GM21723 (cell line): Measurements from ENCODE around the gene ADCY1.
A peak's percentile ranks its signal among the peaks of the same experiment; 100 is the strongest.

Source experiments
- ATAC-seq: cut with Tn5 transposase; IDR thresholded peaks from one replicate; pipeline ENCODE4 v1.9.1; 2021; ENCODE audit warnings: mild to moderate bottlenecking, moderate library complexity; ENCODE audit not compliant: unreplicated experiment

ADCY1 gene

DNA sequence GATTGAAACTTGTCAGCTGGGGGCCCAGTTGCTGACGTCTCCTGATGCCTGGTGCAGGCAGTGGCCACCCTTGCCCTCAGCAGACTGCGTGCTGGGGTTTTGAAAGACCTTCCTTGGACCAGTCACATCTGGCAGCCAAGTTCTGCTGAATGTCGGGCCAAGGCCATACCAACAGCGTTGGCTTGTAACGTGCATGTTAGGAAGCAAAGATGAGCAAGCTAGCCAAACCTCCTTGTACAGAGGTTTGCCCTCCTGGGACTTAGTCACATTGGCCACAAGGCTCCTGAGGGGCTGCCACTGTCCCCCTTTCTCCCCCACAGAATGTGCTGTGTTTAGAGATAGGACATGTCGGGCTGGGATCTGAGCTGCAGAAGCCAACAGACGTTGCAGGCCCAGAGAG is 49.0 kb downstream of the ADCY1 start:
- no peak for ATAC-seq

DNA sequence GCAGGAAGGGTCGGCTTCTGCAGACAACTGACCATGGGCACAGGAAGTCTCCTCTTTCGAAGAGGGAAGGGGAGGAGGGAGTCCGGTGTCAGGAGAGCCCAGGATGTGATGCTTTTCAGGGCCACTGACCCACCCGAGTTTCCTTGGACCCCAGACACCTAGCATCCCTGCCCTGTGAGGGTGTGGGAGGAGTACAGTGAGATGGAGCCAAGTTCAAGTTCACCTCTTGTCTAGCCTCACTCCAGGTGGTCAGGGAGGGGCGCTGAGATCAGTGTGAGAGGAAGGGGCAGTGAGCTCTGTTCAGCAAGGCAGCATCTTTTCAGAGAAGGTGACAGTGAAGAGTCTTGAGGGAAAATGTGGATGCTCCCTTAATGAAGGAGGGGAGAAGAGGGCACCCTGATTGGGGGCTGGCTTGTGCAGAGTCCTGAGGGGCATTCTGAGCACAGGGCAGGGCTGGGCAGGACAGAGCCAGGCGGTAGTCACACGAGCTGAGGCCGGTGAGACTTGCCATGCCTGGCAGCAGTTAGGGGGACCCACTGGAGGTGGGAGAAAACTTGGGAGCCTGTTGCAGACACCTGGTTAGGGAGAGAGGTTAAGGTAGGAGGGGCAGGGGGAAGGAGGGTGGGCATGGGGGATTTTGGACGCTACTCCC is 49.7 kb downstream of the ADCY1 start:
- no peak for ATAC-seq

DNA sequence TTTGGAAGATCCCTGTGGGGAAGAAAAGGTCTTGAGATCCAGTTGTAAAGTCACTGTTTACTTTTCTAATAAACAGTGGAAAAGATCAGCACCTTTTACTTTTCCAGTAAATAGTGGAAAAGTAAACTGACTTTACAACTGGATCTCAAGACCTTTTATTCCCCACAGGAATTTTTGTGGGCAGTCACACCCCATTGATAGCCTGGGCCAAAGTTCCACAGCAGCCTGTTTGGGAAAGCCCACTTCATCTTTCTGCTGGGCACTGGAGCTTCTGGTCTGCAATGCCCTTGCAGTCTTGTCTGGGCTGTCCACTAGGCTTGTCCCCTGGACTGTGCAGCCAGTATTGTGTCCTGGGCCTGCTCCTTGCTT is 50.2 kb downstream of the ADCY1 start:
- no peak for ATAC-seq

DNA sequence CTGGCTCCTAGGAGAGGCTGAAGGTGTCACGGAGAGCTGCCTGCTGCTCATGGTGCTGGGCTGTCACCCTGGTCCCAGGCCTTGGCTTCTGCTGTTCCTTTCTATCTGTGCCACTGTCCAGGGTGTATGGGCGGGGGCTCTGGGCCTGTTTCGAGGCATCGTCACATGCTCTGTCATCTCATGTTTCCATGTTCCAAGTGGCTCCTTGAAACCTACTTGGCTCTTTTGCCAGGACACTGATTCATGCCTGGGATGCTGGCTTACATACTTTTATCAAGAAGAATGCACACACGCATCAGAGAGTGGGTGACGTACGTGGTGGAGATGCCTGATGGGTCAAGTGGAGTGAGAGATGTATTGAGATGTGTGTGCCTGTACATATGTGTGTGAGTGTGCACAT is 50.9 kb downstream of the ADCY1 start:
- no peak for ATAC-seq

DNA sequence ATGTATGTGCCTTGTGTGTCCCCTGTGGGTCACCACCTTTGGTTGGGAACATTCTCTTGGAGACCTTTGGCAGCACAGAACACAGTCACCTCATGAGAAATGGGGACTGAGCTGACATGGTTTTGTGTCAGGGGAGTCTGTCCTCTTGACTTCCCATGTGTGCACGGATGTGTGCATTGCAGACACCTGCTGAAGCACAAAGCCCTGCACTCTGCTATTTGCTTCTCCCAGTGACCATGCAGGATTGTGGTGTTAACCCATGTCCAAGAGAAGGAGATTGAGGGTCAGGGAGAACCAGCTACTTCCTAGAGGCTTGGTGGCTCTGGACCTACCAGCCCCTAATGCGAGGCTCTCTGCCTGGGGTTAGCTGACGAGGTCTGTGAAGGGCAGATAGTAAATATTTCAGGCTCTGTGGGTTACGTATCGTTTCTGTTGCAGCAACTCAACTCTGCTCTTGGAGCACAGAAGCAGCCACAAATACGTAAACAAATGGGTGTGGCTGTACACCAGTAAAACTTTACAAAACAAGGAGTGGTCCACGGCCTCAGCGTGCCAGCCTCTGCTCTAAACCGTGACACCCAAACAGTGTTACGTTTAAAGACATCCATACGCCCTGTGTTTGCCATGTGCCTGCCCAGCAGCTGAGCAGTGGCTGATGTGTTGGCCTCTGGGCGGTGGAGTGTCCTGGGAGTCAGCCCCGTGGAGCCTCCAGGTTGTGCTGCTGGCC is 51.7 kb downstream of the ADCY1 start:
- ATAC-seq: no peak

DNA sequence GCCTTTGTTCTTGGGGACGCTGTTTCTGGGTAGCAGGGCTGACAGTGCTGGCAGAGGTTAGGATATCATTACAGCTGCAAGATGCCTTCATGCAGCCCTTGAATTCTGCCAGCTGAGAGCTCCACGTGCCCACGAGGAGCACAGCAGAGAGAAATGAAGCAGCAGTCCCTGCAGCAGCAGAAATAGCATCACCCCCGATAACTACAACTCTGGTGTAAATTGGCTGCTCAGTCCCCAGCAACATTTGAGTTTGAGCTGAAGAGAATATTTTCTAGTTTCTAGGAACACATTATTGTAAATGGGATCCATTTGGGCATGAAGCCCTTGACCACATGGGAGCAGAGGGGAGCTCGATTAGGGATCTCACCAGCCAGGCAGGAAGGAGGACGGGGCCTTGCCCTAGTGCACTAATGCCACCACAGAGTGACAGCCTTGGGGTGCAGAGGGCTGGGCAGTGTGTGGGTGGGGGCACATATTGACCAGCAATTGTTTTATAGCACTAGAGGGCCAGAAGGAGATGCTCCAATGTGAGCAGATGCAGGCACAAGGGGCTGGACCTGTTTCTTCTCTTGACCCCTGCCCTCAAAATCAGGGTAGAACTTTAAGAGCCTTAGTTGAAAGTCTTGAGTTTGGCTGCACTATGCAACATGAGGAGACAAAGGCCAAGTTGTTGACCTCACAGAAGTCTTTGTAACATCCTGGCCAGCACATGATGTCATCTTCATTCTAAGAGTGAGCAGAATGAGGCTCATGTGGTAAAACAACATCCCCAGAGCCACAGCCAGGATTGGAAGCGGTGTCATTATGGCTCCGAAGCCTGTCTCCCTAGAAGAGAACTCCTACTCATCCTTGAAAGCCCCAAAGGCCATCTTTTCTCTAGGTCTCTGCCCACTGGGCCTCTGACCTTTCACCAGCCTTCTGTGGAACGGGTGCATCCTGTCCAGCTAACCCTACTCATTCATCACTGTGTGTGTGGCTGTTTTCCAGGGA is 52.6 kb downstream of the ADCY1 start:
- no peak for ATAC-seq

DNA sequence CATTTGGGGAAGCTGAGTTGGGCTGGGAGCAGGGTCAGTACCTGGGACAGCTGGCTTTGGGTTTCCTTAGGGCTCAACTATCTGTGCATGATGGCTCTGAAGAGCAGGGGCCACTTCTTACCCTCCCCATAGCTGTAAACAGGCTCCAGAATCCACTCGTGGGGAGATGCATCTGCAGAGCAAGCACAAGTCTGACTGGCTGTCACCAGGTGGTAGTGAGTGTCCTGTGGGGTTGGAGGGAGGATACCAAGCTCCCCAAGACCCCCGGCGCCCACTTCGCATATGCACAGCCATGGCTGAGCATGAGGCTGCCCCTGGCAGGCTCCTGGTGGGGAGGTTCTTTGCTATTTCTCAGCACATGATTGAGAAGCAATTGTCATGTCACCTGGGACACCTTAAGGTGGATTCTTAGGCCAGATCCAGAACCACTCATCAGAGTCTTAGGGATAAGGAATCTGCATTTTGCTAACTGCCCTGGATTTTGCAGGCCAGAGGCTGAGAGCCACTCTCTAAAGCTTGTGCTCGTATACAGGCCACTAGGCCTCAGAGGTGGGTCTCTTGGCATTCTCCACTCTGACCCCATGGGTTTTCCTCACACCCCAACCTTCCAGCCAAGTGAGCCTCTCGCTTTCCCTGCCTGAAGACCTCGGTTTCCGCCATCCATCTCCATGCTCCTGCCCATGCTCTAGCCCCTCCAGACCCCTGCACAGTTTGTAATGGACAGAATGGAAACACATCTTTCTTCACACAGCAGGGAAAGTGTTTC is 53.7 kb downstream of the ADCY1 start:
- ATAC-seq: no peak

DNA sequence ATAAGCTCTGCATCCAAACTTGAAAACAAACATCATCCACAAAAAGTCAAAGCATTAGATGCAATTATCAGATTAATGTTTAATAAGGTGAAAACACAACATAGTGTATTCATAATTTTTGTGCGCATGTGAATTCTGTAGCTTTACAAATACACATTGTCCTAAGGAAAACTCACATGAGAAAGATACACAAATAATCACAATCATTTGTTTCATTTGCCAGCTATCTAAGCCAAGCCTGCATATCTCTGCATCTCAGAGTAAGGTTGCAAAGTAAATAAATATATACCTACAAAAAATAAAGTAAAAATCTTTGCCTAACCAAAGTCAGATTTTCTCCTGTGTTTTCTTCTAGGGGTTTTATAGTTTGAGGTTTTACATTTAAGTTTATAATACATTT is 57.4 kb downstream of the ADCY1 start:
- ATAC-seq: no peak

DNA sequence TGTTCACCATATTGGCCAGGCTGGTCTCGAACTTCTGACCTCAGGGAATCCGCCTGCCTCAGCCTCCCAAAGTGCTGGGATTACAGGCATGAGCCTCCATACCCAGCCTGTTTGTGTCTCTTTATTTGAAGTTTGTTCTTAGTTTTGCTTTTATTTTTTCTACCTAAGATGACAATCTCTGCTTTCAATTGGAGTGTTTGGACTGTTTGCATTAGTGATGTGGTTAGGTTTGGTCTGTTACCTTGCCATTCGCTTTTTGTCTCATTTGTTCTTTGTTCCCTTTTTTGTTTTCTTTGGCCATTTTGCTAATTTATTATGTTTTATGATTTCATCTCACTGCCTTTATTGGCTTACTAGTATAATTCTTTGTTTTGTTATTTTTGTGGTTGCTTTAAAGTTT is 62.6 kb downstream of the ADCY1 start:
- no peak for ATAC-seq

DNA sequence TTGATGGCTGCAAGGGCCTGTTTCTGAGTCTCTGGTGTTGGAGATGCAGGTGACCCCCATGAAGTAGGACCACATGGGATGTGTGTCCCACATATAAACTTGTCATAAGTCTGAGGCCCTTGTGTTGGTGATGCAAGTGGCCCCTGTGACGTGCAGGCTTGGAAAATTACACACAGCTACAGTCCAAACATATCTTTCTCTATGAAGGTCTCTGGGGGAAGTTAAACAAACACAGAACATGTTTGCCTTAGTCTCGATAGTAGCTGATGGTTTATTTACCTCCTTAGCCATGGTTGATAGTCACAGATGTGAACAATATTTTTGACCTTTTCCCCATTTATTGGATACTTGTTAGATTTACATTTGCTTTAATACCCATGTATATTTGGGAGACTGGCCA is 64.7 kb downstream of the ADCY1 start:
- no peak for ATAC-seq

DNA sequence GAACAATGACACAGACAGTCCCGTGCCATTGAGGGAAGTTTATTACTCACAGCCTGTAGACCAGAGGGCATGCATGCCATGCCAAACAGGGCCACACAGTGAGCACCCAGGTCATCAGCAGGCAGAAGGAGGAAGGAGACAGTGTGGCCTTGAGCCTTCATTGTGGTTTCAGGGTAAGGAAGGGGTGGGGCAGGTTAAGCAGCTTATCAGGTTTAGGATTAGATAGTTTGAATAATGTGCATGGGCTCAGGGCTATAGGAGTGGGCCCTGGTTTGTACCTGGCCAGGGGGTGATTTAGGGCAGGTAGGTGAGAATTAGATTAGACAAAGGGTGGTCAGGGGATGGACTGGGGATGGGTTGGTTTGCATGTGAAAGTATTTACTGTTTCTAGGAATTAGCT is 67.9 kb downstream of the ADCY1 start:
- no peak for ATAC-seq

DNA sequence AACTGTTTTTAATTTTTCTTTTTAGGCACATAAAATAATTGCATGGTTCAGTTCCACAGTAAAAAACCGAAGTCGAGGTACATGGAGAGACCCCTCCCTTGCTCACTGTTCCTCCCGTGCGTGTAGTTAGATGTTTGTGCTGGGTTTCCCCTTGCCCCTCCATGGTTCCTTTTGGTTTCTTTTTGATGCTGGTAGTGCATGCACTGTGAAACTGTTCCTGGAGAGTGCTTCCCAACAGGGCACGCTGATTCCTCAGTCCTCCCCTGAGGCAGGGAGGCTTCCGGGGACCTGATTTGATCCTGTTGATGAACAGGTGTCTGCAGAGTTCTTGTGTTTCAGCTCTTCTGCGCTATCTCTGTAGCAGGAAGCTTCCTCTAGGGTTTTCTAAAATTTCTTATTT is 69.5 kb downstream of the ADCY1 start:
- peak; percentile 67 for ATAC-seq

DNA sequence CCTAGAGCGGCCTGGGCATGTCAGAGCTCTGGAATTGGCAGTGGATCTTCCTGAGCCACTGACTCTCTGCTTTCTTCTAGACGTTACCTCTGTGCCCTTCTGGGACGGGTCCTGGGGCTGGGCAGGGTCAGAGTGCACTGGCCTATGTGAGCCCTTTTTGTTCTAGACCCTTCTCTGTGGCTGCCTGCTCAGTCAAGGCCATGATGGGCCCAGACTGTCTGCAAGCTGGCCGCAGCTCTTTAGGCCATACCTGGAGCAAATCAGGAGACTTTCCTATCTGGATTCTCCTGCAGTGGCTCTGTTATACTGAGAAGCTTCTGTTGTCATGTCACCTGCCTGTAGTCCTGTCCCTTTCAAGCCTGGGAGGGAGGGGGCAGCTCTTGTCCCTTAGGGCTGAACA is 70.1 kb downstream of the ADCY1 start:
- no peak for ATAC-seq

DNA sequence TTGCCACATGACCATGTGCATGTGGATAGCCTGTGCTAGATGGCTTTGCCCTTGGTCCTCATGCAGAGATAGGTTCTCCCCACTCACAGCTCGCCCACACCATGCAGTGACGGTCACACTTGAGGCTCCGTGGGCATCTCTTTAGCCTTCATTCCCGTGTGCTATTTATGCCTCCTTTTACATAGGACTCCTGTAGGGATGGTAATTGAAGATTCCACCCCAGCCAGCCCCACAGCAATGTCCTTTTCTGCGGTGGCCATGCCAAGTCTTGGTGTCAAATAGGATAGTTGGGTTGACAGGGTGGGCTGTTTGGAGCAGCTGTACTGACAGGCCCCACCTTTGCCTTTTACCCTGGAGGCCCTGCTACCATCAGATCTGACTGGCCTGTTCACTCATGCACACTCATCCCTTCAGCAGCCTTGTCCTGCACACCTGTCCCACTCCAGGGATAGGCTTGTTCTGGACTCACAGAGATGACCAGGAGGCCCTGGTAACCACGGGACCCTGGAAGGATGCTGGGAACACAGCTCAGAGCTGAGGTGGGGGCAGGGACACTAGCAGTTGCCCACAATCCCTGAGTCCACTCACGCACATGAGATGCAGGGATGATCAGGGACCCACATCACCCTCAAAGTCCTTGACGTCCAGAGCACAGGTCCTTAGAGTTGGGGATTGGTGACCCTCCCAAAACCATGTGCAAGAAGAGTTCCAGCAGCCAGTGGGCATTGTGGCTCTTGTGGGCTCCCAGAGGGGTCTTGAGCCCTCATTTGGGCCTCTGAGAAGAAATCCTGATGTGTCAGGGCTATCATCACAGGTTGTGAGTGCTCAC is 71.2 kb downstream of the ADCY1 start:
- ATAC-seq: no peak

DNA sequence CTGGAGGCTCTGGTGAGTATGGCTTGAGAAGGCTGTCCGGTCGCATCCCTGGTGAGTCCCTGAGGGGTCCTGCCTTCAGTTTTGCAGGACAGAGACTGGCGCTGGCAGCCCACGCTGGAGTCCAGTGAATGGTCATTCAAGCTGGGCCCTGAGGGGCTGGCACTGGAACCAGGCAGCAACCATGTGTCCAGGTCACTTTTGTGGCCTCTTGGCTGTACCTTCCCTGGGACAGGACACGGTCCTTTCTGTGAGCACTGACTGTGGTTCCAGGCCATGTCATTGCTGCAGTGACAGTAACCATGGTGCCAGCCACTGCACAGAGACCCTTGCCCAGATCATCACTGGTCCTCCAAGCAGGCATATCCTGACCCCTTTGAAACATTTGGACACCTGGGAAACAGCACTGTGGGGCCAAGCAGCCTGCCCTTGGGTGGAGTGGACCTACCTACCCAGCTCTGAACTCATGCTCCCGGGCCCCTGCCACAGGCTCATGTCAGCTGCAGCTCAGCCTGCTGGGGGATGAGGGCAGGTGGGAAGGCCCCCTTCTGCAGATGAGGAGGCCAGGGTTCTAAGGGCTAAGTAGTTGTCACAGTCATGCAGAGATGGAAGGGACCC is 72.1 kb downstream of the ADCY1 start:
- ATAC-seq: no peak

DNA sequence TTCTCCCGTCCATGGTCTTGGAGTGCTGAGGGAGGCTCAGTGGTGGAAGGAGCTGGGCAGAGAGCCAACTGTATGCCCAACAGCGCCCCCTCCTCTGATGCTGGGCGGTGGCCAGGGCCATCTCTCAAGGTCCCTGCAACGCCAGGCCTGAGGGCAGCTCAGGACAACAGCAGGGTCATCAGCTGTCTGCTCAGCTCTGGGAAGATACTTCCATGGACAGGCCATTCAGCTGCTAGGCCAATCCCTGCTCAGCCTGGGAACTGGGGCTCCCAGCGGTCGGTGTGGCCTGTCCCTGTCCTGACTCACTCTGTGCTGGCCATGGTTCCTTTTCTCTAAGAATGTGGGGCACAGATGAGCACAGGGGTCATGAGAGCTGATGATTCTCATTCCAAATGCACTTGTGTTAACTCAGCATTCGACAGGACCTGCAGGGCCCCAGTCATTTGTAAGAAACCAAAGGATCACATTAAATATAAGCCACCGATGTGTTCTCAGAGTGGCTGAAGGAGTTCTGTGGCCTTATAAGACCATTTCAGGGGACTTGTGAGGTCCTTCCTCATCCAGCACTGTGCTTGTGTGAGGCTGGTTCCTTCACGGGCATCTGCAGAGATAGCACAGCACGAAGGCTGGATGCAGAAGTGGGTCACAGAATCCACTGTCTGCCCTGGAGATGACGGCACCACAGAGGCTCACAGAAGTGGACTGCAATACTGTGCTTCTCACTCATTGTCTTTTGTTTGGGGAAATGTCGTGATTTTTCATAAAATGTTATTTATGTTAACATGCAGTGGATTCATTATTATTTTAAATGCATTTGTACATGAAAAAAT is 73.0 kb downstream of the ADCY1 start:
- ATAC-seq: no peak

DNA sequence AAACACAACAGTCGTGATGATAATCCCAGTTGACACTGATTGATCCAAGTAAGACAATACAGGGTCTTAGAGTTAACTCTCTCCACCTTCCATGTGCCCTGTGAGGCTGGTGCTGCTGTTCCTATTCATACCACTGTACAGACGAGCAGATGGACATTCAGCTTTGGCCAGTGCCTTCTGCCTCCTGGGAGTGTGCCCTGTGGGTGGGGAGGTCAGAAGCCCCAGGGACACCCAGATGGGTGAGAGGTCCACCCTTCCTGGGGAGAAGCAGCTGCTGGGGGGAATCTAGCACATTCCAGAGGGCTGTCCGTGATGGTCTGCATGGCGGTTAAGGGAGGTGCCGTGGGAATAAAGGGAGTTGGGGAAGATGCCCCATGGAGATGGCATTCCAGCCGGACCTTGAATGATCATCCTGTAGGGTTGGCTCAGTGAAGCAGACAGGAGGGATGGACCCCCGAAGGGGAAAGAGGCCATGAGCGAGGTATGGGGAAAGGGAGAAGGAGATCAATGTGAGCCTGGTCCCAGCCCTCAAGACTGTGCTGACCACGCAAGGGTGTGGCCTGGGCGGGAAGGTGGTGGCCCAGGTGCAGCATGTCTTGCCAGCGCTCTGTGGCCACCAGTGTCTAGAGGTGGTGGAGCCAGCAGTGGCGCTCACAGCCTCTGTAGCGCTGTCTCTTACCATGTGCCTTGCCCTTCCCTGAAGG is 74.0 kb downstream of the ADCY1 start:
- no peak for ATAC-seq

DNA sequence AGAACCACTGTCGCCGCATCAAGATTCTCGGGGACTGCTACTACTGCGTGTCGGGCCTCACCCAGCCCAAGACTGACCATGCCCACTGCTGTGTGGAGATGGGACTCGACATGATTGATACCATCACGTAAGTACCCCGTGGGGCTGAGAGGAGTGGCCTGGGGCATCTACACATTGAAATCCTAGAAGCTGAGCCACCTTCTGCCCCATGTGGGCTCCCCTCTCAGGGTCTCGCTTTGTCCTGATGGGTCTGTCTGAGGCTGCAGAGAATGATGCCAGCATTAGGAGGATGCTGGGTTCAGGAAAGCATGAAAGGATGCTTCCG is 74.5 kb downstream of the ADCY1 start:
- ATAC-seq: no peak
